NCI-H128 (cell line): ENCODE data around the gene RALGAPA2.

Source experiments
- DNase-seq: peaks from one replicate; lab custom pipeline; 2025; ENCODE audit not compliant: unreplicated experiment; lab: John Stamatoyannopoulos, UW

The RALGAPA2 gene

GRCh38 chr20:20343932-20344331, 368.5 kb downstream of the RALGAPA2 start:
- no peak for DNase-seq
